ENCODE data around the gene PRDM5. TPM values are rescaled to one million over a fixed set of nuclear protein-coding genes. Genes with fewer than 3 reads are reported as not detected.
"Not testable (repeated sequence)": the region's sequence is repeated elsewhere in the genome, so short reads cannot be mapped to it uniquely, and the experiment has no call there.

The PRDM5 gene
- total and polyA plus RNA-seq, 10 of the 15 experiments (the other 5 are each of a cell fraction or from before 2014, with no cell fraction given), result 0.07 TPM; not detected in 9

DNA sequence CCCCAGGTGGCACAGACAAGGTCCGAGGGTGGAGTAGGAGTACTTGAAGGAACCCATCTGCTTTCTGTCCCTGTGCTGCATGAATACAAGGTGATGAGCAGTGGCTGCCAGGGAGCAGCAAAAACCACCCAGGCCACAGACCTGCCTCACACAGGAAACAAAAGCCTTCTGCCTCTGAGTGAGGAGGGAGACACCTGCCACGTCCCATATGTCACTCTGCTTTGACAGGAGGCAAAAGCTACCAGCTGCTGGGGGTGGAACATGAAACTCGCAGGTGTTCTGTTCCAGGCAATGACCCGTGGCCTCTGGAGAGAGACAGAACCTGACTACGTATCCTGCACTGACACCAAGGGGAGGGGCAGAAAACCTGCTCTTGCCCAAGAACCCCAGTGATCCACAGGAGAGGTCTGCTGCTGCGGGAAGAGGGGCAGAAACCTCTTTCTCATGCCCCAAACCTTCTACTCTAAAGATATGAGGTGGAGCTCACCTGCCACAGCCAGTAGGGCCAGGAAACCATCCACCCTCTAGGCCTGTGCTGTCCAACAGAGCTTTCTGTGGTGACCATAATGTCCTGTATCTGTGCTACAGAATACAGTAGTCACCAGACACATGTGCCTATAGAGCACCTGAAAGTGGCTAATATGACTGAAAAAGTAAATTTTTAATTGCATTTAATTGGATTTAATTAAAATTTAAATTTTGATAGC, 172.9 kb downstream of the PRDM5 start (continued):
- no peak for TF ChIP-seq ZBED1 (IDR thresholded peaks at IDR 0.05; ENCODE audit: borderline replicate concordance)
- TF ChIP-seq, protein P1, sequence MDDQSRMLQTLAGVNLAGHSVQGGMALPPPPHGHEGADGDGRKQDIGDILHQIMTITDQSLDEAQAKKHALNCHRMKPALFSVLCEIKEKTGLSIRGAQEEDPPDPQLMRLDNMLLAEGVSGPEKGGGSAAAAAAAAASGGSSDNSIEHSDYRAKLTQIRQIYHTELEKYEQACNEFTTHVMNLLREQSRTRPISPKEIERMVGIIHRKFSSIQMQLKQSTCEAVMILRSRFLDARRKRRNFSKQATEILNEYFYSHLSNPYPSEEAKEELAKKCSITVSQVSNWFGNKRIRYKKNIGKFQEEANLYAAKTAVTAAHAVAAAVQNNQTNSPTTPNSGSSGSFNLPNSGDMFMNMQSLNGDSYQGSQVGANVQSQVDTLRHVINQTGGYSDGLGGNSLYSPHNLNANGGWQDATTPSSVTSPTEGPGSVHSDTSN (IDR thresholded peaks at IDR 0.05; ENCODE audit: insufficient replicate concordance, low read depth, low read length), result peak; percentile 87
- TF ChIP-seq SP1 (IDR thresholded peaks at IDR 0.05; ENCODE audit: low read depth, low read length), result no peak
- peak; percentile 44; the same call in 1 of the 2 replicates for TF ChIP-seq PAX5 (IDR thresholded peaks at IDR 0.05; ENCODE audit: borderline replicate concordance, low read depth, low read length)

DNA sequence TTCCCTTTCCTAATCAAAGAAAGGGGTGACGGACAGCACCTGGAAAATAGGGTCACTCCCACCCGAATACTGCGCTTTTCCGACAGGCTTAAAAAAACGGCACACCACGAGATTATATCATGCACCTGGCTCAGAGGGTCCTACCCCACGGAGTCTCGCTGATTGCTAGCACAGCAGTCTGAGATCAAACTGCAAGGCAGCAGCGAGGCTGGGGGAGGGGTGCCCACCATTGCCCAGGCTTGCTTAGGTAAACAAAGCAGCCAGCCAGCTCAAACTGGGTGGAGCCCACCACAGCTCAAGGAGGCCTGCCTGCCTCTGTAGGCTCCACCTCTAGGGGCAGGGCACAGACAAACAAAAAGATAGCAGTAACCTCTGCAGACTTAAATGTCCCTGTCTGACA, 180.9 kb downstream of the PRDM5 start:
- RAD21 ChIA-PET (ENCODE audit: unreplicated experiment); DNase-seq (ENCODE audit: low read depth, low spot score); ATAC-seq; CTCF ChIA-PET; H4K20me1 ChIP-seq (ENCODE audit: control insufficient read depth, insufficient read depth); POLR2A ChIA-PET; H2AFZ ChIP-seq (ENCODE audit: control insufficient read depth, low read depth, low read length); FAIRE-seq; H3K4me3 ChIP-seq; SMC1A ChIA-PET (ENCODE audit: uncharacterized antibody, unreplicated experiment); H3K4me2 ChIP-seq (ENCODE audit: control insufficient read depth, insufficient read depth); H3K79me2 ChIP-seq (ENCODE audit: control insufficient read depth, insufficient read depth, low read length); in situ Hi-C loops (cut with MboI); H3K27me3 ChIP-seq (replicated peaks in 1 of 2; ENCODE audit: control insufficient read depth in 2 of 2, insufficient read depth in 2 of 2, low read length in 1 of 2); H3K9ac ChIP-seq (ENCODE audit: control insufficient read depth, insufficient read depth, low read length); intact Hi-C loops (cut with micrococcal nuclease; ENCODE audit: unreplicated experiment); H3K36me3 ChIP-seq (ENCODE audit: control insufficient read depth in 2 of 2, insufficient read depth in 2 of 2, low read length in 1 of 2); BruUV-seq (replicated peaks); H3K27ac ChIP-seq (ENCODE audit: control insufficient read depth, insufficient read depth); H3K9me3 ChIP-seq (replicated peaks; ENCODE audit: control insufficient read depth, insufficient read depth, low read length); H3K4me1 ChIP-seq (ENCODE audit: control insufficient read depth, insufficient read depth, low read length): not testable (repeated sequence)
- WGBS (ENCODE audit: insufficient coverage, insufficient replicate concordance, low lambda C conversion rate, missing lambda C conversion rate), result 51% methylated on average over 9 of the region's 9 CpGs
